Vagina (tissue), 2 donors: ENCODE results near the gene GID8. TPM values are rescaled to one million over a fixed set of nuclear protein-coding genes. Genes with fewer than 3 reads are reported as not detected.

ENCODE experiments used
- DNase-seq, 2 donors: peaks; one replicate each; pipeline ENCODE4 v3.0.0-alpha.2; 2017; ENCODE audit errors: extremely low spot score in 2 of 2
- H3K27ac ChIP-seq: fragments of 200-600 bp; sonication (generic); one replicate; pipeline ENCODE4 v1.5.1; 2019
- H3K27me3 ChIP-seq: fragments of 200-600 bp; sonication (generic); one replicate; pipeline ENCODE4 v1.5.1; 2019
- H3K36me3 ChIP-seq, 2 donors: fragments of 200-600 bp; sonication (generic); one replicate each; pipeline ENCODE4 v1.5.1; 2017 to 2019
- H3K4me1 ChIP-seq: fragments of 200-600 bp; sonication (generic); one replicate; pipeline ENCODE4 v1.5.1; 2019
- H3K4me3 ChIP-seq, 2 donors: fragments of 200-600 bp; sonication (generic); 1 replicate in 1 of 2; 2 replicates in 1 of 2; pipeline ENCODE4 v1.5.1; 2016 to 2019
- H3K9me3 ChIP-seq: fragments of 200-600 bp; sonication (generic); one replicate; pipeline ENCODE4 v1.5.1; 2019
- CTCF ChIP-seq, 3 experiments: fragments of 450-650 bp in 2 of 3; fragments of 200-600 bp in 1 of 3; sonication (generic) in 1 of 3; IDR thresholded peaks; one replicate each; pipeline ENCODE4 v1.5.1; 2017 to 2019; ENCODE audit warnings: antibody characterized with exemption in 3 of 3, mild to moderate bottlenecking in 2 of 3, moderate library complexity in 2 of 3
- POLR2A ChIP-seq, 2 donors: fragments of 450-650 bp; IDR thresholded peaks; one replicate each; pipeline ENCODE4 v1.6.1; 2017; ENCODE audit warnings: antibody characterized with exemption in 2 of 2, mild to moderate bottlenecking in 2 of 2, moderate library complexity in 2 of 2
- POLR2AphosphoS5 ChIP-seq, 2 donors: sonication (generic); formaldehyde crosslinking; IDR thresholded peaks; one replicate each; pipeline ENCODE4 v1.9.0; 2017; ENCODE audit warnings: antibody characterized with exemption in 2 of 2, mild to moderate bottlenecking in 2 of 2, low read depth in 1 of 2; ENCODE audit not compliant: insufficient read depth in 1 of 2
- intact Hi-C: fragments of 100-400 bp; cut with DNase I; formaldehyde crosslinking; loops from one replicate; pipeline ENCODE4 v1.15.1; 2023
- total RNA-seq: library from RNA; depleted of rRNA; stranded (reverse); fragments of >200 nt; gene quantifications from one replicate; pipeline ENCODE4 v1.2.3, GENCODE V29; 2016

GID8 gene
- 30.2 TPM for total RNA-seq

GRCh38 chr20:62938105-62938888 lies at the start of gene GID8:
GID8 (plus strand) TSS chr20:62938147; CDS start chr20:62941503, 3,356 bp downstream.
- no peak for TF ChIP-seq POLR2A (IDR thresholded peaks at IDR 0.05)
- TF ChIP-seq POLR2AphosphoS5 (IDR thresholded peaks at IDR 0.05; ENCODE audit: insufficient read depth in 1 of 2, low read depth in 1 of 2), result no peak
- TF ChIP-seq CTCF (IDR thresholded peaks at IDR 0.05), result no peak
- intact Hi-C loops, result no loop called here
- H3K9me3 ChIP-seq, result no peaks in the 10 kb centered on the region
- peak within 1 kb of the TSS; percentile 86 for H3K27ac ChIP-seq
- no peak for DNase-seq
- peak within 1 kb of the TSS; percentile 91 to 97 for H3K4me3 ChIP-seq
- H3K4me1 ChIP-seq, result peaks cover 82% of the 10 kb centered on the region
- H3K27me3 ChIP-seq, result no peaks in the 10 kb centered on the region
- H3K36me3 ChIP-seq, result peaks cover 0 to 14% of the 10 kb centered on the region in 2 donors

- TF ChIP-seq POLR2A (IDR thresholded peaks at IDR 0.05) (no peak), POLR2AphosphoS5 (IDR thresholded peaks at IDR 0.05; ENCODE audit: insufficient read depth in 1 of 2, low read depth in 1 of 2) (no peak), CTCF (IDR thresholded peaks at IDR 0.05) (no peak)
- Histone ChIP-seq H3K36me3 (peaks cover 5 to 57% of the 10 kb centered on the region in 2 donors), H3K9me3 (no peaks in the 10 kb centered on the region), H3K4me3 (no peak overlapping the region), H3K27me3 (no peaks in the 10 kb centered on the region), H3K27ac (no peak overlapping the region), H3K4me1 (no peaks in the 10 kb centered on the region)
- intact Hi-C loops, result no loop called here
- DNase-seq, result no peak
Measured at GRCh38 chr20:62888406-62888805, 49.5 kb upstream of the GID8 start.

- DNase-seq, result no peak
- TF ChIP-seq POLR2AphosphoS5 (IDR thresholded peaks at IDR 0.05; ENCODE audit: insufficient read depth in 1 of 2, low read depth in 1 of 2) (no peak), POLR2A (IDR thresholded peaks at IDR 0.05) (no peak), CTCF (IDR thresholded peaks at IDR 0.05) (no peak)
- intact Hi-C loops, result no loop called here
- no peak overlapping the region for H3K27ac ChIP-seq
- H3K4me3 ChIP-seq, result no peak overlapping the region
- H3K4me1 ChIP-seq, result no peaks in the 10 kb centered on the region
- no peaks in the 10 kb centered on the region for H3K27me3 ChIP-seq
- H3K36me3 ChIP-seq, result peaks cover 5 to 62% of the 10 kb centered on the region in 2 donors
- H3K9me3 ChIP-seq, result no peaks in the 10 kb centered on the region
Measured at GRCh38 chr20:62888910-62889309, 49.0 kb upstream of the GID8 start.

- Histone ChIP-seq H3K36me3 (peaks cover 5 to 67% of the 10 kb centered on the region in 2 donors), H3K27ac (no peak overlapping the region), H3K27me3 (no peaks in the 10 kb centered on the region), H3K4me1 (no peaks in the 10 kb centered on the region), H3K4me3 (no peak overlapping the region), H3K9me3 (no peaks in the 10 kb centered on the region)
- intact Hi-C loops, result no loop called here
- TF ChIP-seq POLR2A (IDR thresholded peaks at IDR 0.05), result no peak
- DNase-seq, result no peak
Measured at GRCh38 chr20:62889411-62889810, 48.5 kb upstream of the GID8 start.

- intact Hi-C loops, result no loop called here
- no peaks in the 10 kb centered on the region for H3K9me3 ChIP-seq
- no peaks in the 10 kb centered on the region for H3K27me3 ChIP-seq
- H3K4me3 ChIP-seq, result no peak overlapping the region
- DNase-seq, result no peak
- H3K27ac ChIP-seq, result no peak overlapping the region
- H3K4me1 ChIP-seq, result no peaks in the 10 kb centered on the region
- H3K36me3 ChIP-seq, result peaks cover 5 to 71% of the 10 kb centered on the region in 2 donors
- no peak for TF ChIP-seq CTCF (IDR thresholded peaks at IDR 0.05)
- TF ChIP-seq POLR2A (IDR thresholded peaks at IDR 0.05), result no peak
- no peak for TF ChIP-seq POLR2AphosphoS5 (IDR thresholded peaks at IDR 0.05; ENCODE audit: insufficient read depth in 1 of 2, low read depth in 1 of 2)
Measured at GRCh38 chr20:62889871-62890270, 48.1 kb upstream of the GID8 start.
